Activated CD8-positive, alpha-beta memory T cell treated with anti-CD3 and anti-CD28 coated beads, Interleukin-2, amount 50 U/mL, for 48 hours (primary cell): ENCODE results near the gene TOPAZ1.

ENCODE experiments used
- DNase-seq: peaks from one replicate; pipeline ENCODE4 v3.0.0-alpha.2; 2020

TOPAZ1 gene

GRCh38 chr3:44241706-44242105 lies at the start of gene TOPAZ1:
TSS of gene TOPAZ1 (plus strand) at chr3:44241886. CDS start at chr3:44242054, 168 bp downstream.
- no peak for DNase-seq

DNA sequence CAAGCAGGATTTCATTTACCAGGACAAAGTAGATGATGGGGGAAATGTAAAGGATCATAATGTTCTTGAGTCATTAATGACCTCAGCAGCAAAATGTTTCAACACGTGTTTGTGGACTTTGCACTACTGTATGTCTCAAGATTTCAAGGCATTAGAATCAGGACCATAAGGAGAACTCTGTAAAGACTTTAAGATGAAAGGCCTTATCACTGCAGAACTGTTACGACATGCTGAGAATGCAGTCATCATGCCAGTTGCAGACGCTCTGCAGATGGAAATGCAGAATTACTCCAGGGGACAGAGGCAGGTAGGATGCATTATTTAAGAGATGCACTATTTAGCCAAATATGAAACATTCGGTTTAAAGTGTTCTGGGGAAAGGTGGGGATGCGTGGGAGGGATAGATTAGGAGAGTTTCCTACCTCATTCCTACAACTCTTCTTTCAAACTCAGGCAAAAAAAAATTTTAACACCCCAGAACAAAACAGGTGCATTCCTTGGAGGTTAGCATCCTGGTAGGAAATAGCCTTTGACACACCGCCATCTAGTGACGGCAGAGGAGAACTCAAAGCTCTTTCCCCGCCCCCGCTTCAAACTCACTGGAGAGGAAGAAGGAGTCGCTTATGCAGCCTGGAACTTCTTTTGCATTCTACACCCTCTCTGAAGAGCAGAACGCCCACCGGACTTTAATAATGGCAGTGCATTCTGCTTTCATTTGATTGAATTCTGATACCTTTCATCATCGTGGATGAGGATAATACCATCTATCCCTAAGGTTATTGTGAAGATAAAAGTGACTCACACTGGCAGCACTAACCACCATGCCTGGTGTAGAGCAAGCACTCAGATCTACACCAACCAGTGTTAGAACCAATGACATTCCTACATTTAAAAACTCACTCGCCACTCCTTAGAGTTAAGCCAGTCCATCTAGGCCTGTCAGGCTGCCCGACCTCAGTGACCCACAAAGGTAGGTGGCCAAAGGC lies 43.1 kb upstream of the TOPAZ1 start:
- DNase-seq = peak; percentile 76

- no peak for DNase-seq
These were observed 35.4 kb upstream of the TOPAZ1 start for GRCh38 chr3:44206261-44206660.

DNA sequence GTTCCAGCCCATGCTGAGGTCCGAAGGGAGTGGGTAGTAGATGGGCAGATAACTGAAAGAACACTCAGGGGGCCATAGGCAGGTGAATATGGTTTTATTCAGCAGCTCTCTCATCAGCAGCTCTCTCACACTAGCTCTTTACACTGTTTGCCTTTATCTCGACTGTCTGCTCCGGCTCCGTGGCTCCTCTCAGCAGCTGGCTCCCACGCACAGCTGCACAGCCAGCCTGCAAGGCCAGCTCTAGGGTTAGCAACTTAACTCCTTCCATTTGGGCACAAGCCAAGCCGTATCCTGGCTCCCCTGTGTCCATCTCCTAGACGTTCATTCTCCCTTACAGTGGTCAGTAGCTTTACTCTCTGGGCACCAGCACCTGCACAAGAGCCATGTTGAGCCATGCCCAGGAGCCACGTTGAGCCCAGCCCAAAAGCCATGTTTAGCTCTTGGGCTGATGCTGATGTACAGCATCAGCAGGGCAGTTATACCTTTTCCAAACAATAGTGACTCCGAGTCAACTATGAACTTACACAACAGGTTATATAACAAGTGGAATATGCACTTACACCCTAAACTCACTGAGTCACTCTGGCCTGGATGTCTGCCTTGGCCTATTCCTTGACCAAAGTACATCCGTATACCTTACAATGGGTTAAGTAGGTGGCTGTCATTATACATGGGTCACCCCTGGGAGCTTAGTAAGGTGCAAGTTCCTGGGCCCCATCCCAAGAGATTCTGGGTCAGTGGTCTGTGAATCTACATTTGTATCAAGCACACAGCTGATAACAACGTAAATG lies 34.6 kb upstream of the TOPAZ1 start:
- DNase-seq = no peak

DNA sequence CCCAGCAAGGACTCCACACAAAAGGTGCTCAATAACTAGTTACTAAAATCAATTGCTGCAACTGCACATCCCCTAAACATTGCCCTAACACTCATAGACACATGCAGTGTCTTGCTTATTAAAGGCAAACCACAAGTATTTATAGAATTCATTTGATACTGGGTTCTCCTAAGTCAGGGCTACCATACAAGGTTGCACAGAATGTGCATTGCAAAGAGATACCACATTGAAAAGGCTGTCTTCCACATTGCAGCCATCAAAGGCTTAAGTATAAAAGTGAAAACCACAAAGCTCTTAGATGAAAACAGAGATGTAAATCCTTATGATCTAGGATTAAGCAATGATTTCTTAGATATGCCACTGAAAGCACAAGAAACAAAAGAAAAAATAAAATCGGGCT lies 33.6 kb upstream of the TOPAZ1 start:
- DNase-seq = no peak

DNA sequence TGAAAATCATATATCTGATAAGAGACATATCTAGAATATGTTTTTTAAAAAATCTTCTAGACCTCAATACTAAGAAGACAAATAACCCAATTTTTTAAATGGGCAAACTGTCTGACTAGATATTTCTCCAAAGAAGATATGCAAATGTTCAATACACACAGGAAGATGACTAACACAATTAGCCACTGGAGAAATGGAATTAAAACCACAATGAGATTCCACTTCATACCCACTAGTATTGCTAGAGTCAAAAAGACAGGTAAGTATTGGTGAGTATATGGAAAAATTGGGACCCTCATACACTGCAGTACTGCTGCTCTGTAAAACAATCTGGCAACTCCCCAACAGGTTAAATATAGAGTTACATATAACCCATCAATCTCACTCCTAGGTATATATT lies 33.1 kb upstream of the TOPAZ1 start:
- DNase-seq = no peak

- no peak for DNase-seq
These were observed 30.7 kb upstream of the TOPAZ1 start for GRCh38 chr3:44210967-44211366.

GRCh38 chr3:44222337-44222736 lies 19.3 kb upstream of the TOPAZ1 start:
- no peak for DNase-seq

DNA sequence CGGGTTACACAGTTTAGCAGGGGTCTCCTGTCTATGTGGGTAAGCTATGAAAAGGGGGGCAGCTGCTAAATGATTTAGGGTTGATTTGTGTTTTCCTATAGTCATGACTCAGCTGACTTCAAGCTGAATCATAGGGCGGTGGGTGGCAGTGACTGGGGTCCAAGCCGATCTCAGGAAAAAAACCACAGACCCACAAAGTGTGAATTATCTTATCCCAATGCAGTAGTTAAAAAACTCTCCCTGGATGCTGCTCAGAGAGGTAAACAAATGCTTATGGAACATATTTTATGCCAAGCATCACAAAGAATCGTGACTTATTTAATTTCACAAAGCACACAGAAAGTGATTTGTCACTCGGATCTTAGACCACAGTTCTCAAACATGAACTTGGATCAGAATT lies 18.4 kb upstream of the TOPAZ1 start:
- DNase-seq = no peak

- no peak for DNase-seq
These were observed 17.6 kb upstream of the TOPAZ1 start for GRCh38 chr3:44224131-44224530.

GRCh38 chr3:44226573-44226972 lies 15.1 kb upstream of the TOPAZ1 start:
- DNase-seq = no peak

DNA sequence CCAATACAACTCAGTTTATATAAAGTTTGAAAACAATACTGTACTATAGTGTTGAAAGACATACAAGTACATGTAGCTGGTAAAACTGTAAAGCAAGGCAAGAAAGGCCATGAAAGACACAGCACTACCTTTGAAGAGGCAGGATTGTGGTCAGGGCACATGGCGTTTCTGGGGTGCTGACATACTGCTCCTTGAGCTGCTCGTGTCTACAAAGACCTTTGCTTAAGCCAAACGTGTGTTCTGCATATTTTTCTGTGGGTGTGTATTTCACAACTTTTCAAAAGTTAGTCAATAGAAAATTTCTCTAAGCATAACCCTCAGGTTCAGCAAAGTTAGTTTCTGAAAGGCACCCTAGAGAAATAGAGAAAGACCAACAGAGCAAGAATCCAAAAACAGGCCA lies 14.1 kb upstream of the TOPAZ1 start:
- no peak for DNase-seq

DNA sequence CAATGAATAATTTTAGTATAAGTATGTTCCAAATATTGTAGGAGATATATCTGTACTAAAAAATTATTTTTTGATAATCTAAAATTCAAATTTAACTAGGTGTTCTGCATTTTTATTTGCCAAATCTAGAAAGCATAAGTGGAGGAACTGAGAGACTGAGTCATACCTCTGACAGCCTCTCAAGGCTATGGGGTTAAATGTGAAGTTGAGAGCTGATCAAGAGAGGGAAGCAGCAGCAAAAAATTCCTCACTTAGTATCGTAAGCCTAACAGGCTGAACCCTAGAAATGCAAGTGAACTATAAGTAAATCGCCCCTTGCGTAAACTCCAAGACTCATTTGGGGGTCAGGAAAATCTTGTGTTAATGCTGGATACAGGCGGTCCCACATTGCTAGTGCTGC lies 12.8 kb upstream of the TOPAZ1 start:
- DNase-seq = no peak

DNA sequence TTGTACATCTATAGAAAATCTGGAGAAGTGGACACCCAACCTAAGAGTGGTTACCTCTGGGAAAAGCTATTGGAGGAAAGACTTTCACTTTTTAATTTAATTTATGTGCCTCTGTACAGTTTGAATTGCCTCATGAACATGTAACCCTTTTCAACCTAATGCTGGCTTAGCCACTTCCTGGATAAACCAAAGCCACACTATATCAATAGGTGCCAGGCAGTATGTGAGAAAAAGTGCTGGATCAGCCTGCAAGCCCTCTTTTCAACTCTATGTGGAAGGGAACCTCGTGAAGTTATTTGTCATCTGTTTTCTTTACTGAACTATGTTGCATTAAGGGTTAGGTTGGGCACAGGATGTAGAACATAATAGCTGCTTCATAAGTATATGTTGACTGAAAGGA lies 9.3 kb upstream of the TOPAZ1 start:
- no peak for DNase-seq

- DNase-seq = no peak
These were observed 6.9 kb upstream of the TOPAZ1 start for GRCh38 chr3:44234648-44235268.

GRCh38 chr3:44235604-44236484 lies 5.8 kb upstream of the TOPAZ1 start:
- DNase-seq = no peak

GRCh38 chr3:44236485-44236908 lies 5.2 kb upstream of the TOPAZ1 start:
- no peak for DNase-seq

DNA sequence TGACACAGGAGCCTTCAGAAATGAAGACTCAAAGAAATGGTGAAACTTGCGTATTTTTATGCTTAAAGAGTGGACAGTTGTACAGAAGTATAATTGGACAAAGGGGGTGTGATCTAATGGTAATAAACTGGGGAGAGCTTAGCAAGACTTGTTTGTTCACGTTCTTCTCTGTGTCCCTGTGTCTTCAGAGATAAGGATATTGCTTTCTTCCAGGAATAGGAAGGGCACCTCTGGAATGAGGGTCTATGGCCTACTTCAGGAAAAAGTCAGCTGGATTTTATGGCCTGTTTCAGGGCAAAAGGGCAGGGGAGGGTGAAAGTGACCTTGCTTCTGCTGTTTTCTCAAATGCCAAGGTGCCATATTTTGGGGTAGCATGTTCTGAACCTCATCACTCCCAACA lies 4.5 kb upstream of the TOPAZ1 start:
- DNase-seq = no peak

GRCh38 chr3:44237665-44238064 lies 4.0 kb upstream of the TOPAZ1 start:
- no peak for DNase-seq

DNA sequence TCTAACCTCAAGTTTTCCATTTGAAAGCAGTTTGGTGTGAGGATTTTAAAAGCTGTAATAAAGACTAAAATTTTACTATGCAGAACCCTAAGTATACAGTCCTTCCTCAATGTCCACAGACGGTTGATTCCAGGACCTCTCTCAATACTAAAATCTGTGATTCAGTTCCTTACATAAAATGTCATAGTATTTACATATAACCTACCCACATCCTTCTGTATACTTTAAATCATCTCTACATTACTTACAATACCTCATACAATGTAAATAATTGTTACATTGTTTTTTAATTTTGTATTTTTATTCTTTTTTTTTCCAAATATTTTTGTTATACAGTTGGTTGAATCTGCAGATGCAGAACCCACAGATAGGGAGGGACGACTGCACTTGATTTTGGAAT lies 2.8 kb upstream of the TOPAZ1 start:
- no peak for DNase-seq

- no peak for DNase-seq
These were observed 1.6 kb upstream of the TOPAZ1 start for GRCh38 chr3:44240061-44240460.

DNA sequence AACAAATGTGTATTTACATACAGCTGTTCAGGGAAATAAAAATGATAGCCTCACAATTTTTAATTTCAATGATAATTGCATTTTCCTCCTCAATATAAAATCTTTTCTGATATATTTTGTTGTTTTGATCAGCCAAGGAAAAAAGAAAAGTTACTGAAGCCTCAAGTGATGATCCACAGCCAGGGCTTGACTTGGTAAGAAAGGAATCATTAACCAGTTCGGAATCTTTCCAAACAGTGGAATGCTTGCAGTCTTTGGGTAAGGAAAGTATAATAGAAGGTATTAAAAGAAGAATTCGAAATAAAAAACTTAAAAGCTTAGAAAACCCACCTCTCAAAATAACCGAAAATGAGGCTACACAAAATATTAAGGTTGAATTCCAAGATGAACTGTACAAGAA lies 1.0 kb downstream of the TOPAZ1 start:
- DNase-seq = no peak
